ENCODE measurements around the gene SURF4.

The SURF4 gene

DNA sequence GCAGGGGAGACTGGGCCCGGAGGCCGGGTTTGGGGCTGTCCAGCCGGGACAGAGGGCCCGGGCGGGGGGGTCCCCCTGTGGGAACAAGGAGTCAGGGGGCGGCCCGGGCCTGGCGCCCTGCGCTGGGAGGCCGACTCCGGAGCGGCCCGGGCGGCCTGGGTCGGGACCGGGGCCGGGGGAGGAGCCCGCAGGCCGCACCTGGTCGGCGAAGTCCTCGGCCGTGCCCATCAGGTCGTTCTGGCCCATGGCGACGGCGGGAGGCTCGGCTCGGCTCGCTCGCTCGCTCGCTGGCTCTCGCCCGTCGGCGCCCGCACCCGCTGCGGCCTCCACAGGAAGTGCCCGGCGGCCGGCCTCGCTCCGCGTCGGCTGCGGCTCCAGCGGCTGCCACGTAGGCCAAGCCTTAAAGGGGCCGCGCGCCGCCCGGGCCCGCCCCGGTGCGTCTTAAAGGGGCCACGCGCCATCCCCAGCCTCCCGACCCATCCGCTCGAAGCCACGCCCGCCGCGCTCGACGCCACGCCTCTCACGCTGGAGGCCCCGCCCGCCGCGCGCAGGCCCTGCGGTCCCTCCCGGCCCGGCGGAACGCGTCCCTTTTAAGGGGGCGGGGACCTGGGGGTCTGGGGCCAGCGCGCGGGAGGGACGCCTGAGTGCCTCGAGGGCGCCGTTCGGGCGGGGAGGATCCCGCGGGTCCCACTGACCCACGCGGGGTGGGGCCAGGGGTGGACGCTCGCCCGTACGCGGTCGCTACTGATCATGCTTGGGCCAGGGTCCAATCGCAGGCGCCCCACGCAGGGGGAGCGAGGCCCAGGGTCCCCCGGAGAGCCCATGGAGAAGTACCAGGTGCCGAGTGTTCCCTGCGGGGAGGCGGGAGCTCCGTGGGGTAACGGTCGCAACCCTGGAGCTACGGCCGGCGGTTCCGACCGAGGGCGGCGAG, at the start of gene SURF4, which contains the start of gene STKLD1:
SURF4 (minus strand) TSS at position 337 of the 931 bp plus-strand sequence; CDS start at position 246, 91 bp downstream.
STKLD1 (plus strand) TSS at position 643 of the 931 bp plus-strand sequence; CDS start at position 751, 108 bp downstream.
- DNase-seq, result peak; percentile 62

DNA sequence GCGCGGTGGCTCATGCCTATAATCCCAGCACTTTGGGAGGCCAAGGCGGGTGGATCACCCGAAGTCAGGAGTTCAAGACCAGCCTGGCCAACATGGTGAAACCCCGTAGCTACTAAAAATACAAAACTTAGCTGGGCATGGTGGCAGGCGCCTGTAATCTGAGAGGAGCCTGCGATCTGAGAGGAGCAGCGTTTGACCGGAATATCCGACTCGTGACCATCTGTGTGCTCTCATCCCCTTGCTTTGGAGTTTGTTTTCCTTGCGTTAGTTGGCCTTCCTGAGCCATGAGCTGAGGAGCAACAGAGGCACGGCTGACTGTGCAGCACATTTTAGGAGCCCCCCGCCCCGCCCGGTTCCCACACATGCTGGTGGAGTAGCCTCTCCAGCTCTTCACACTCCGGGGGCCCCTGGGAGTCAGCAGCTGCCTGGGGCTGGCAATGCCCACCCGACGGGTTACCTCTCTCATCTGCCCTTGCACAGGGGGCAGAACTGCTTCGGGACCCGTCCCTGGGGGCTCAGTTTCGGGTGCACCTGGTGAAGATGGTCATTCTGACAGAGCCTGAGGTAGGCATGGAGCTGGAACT, 49.3 kb upstream of the SURF4 start:
- DNase-seq, result no peak

DNA sequence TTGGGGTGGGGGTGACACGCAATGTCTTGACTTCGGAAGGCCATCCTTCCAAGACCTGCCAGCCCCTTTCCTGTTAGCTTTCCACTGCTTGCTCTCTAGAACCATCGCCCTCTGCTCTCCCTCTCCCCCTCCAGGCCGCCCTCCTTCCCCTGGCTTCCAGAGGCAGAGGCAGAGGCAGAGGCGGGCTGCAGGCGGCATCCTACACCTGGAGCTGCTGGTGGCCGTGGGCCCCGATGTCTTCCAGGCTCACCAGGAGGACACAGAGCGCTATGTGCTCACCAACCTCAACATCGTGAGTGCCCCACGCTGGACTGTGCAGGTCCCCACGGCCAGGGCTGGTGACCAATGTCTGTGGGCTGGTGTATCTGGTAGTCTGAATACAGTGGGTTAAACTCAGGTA, 48.3 kb upstream of the SURF4 start:
- no peak for DNase-seq

DNA sequence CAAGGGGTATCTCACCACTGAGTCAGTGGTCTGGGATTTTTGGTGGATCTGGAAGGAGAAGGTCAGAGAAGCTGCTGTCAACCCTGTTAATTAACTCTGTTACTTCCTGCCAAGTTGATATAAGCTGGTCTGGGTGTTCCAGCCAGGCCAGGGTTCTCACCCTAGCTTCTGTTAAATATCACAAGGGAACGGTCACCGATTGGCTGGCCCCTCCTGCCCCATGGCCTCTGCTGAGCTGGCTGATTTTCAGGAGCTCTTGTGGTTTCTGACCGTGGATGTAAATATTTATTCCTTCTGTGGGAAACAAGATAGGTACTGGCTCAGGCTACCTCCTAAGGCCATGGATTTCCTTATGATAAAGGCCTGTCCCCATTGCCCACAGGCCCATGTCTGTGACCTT, 47.4 kb upstream of the SURF4 start:
- no peak for DNase-seq

DNA sequence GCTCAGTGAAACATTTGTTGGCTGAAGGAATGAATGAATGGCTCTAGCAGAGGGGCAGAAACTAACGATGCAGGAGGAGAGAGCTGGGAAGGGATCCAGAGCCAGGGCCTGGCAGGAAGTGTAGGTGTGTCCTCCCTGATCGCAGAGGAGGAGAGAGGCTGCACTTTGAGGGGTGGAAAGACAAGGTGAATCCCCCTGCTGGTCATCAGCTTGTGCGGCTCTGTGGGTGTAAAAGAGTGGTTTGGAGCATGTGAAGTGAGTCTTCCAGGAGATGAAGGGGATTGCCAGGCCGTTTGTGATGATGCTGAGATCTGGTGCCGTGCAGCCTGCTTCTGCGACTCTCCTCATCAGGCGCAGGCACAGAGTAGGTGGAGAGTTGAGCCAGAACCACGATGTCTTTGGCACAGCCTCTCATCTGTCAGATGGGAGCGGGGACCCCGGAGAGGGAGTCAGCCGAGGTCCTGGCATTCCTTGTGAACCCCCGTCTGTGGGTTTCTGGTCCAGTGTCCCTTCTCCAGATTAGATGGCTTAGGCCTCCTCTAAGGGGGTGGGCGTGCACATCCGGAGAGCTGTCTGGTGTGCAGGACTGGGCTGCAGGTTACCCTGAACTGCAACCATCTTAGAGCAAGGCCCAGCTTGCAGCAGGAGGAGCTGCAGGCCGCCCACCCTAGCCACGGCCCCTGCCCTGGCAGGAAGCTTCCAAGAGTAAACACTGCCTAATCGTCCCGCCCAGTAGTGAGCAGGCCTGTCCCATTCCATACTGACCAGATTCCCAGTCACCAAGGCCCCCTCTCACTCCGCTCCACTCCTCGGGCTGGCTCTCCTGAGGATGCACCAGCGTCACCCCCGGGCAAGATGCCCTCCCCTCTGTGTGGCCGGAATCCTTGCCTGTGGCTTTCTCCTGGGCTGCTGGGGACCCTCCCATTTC, 46.0 kb upstream of the SURF4 start, which contains the start of gene ADAMTS13:
ADAMTS13 (plus strand) TSS at position 753 of the 928 bp plus-strand sequence; CDS start at position 830, 77 bp downstream.
- no peak for DNase-seq

DNA sequence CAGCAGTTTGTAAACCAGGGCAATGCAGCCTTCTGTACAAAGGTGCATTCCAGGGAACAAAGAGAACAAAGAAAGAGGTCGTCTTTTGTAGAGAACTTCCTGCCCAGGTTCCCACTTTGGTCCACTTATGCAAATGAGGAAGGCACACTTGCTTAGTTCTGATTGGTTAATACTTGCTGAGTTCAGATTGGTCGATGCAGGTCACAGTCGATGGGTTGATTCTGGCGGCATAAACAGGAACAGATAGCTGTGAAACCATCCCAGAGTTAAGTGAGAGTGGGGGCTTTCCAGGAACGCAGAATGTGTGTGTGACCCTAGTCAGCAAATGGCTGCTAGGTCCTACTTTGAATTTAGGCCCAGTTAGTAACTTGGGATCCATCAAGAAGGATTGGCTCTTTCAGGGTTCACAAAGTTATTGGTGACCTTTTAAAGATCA, 44.5 kb upstream of the SURF4 start:
- DNase-seq, result no peak

DNA sequence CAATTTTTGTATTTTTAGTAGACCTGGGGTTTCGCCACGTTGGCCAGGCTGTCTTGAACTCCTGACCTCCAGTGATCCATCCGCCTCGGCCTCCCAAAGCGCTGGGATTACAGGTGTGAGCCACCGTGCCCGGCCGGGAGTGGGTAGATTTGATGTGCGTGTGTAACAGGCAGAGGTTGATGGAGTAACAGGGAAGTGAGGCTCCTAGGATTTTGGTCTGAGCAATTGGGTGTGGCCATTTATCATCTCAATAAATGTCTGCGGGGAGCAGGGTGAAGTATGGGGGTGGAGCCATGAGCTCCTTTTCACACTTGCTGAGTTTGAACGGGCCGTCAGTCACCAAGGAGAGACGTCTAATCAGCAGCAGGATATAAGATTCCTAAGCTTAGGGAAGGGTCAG, 43.1 kb upstream of the SURF4 start:
- no peak for DNase-seq

DNA sequence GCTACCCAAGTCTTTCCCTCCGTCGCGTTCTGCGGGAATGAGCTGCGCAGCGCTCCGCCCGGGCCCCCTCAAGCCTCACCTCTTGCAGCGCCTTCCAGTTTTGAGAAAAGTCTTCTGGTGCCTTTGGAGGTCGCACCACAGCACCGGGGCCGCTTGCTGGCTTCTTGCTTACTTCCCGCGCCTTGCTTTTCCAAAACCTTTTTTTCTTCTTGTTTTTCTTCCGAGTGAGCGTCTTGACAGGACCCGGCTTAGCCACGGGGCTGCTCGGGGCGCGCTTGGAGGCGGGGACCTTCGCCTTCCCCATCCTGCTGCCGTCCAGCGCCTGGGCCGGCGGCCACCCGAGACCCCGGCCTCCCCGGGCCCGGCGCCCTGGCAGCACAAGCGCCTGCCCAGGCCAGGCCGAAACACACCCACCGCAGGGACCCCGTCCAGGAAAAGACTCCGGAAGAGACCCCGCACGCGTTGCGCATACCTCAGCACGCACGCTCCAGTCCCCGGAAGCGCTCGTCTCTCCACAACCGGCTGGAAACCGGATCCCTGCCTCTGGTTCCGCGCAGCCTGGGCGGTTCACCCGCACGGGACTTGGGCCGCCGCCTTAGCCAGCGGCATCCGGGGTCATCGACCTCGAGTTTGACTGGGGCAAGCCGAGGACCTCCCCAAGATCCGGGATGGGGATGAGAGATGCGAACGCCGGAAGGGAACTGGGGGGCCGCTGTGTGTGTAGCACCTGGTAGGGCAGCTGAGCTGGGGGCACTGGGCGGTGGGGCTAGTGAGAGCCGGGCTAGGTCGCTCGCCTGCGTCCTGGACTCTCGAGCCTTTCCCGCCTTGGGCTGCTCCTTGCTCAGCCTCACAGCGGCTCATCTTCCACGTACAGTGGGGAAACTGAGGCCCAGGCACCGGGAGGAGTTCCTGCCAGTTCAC, 41.9 kb upstream of the SURF4 start, which contains the start of gene REXO4:
REXO4 (minus strand) TSS at position 470 of the 921 bp plus-strand sequence; CDS start at position 304, 166 bp downstream.
- peak; percentile 78 for DNase-seq

DNA sequence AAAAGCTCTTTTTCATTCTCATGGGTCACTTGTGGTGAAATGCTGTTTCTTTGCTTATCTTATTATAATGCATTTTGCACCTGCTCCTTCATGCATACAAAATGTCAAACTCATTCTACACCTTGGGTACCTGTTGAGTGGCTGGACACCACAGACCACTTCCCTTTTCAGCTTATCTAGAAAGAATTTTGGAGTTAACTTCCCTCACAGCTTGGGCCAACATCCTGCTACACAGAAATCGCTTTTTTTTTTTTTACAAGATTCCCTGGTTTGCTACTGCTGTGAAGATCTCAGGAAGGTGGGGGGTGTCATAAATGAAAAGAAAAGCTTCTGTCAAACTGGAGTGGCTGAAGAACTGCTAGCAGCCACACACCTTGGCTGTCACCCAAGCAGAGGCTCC, 39.3 kb upstream of the SURF4 start:
- DNase-seq, result no peak

DNA sequence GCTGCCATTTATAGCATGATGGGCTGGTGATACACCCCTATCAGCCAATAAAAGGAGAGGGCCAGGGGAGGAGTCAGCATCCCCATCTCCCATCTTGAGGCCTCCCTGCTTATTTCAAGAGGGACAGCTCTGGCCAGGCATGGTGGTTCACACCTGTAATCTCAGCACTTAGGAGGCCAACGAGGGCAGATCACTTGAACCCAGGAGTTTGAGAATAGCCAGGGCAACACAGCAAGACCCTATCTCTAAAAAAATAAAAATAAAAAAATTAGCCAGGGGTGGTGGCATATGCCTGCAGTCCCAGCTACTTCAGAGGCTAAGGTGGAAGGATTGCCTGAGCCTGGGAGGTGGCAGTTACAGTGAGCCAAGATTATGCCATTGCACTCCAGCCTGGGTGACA, 32.2 kb upstream of the SURF4 start:
- DNase-seq, result no peak

DNA sequence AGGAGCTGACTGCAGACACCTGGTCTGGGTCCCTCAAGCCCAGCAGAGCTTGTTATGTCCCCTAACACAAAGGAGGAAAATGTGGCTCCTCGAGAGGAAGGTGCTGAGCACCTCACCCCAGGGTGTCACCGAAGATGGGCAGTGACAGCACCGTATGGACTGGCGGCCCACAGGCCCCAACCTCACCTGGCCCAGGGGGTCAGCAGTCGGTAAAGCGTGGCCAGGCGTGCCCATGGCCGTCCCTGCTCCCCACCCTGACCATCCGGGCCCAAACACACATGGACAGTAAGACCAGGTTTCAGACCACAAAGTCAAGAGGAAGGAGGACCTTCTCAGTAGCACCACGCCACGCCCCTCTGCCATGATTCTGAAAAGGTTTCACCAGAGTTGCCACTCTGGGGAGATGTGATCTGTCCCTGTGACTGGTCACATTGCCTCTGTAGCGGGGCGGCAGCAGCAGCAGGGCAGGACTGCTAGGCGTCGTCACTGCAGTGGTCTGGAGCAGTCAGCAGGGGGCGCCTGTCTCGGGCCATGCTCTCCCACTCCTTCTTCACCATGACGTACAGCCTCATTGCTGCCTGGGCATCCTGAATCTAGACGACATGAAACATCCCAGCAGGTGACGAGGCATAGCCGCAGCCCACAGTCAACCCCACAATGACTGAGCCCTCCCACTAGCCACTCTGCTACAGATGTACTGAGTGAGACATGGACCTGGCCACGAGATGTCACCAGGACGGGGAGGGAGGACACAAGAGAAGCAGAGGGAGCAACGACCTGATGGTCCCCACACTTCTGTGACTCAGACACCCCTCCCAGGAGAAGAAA, 30.8 kb upstream of the SURF4 start:
- DNase-seq, result no peak

DNA sequence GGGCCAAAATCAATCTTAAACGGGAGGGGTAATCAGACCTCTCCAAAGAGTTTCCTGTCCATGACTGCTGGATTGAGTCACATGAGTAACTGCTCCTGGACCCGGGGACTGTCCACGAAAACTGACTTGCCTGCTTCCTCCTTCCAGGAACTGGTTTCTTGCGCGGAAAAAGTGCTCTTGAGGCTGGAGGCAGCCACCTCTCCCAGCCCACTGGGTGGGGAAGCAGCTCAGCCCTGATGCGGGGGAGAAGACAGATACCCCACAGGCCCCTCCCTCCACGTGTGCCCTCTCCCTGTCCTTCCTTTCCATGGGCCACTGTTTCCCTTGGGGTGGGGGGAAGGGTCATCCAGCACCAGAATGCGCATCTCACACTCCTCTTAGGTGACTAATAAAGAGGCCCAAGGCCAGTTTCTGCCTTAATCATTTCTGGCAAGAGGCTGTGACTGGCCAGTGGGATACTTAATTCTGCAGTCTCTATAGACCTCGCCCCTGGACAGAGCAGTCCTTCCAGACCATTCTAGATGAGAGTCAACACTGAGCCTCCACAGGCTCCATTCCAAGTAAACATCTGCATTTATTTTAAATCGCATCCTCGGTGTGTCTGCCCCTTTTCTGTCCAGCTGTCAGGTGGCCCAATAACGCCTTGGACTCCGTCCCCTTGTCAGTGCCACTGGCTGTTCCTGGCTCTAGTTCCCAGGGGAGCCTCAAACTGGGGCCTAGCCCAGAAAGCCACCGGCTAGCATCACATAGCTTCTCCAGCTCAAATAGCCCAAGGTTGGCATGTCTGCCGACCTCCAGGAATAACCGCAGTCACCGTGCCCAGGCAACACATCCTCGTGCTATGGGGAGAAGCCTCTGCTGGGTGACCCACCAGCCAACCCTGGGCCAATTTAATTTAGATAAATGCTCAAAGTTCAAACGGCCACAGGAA, 29.9 kb upstream of the SURF4 start:
- no peak for DNase-seq

DNA sequence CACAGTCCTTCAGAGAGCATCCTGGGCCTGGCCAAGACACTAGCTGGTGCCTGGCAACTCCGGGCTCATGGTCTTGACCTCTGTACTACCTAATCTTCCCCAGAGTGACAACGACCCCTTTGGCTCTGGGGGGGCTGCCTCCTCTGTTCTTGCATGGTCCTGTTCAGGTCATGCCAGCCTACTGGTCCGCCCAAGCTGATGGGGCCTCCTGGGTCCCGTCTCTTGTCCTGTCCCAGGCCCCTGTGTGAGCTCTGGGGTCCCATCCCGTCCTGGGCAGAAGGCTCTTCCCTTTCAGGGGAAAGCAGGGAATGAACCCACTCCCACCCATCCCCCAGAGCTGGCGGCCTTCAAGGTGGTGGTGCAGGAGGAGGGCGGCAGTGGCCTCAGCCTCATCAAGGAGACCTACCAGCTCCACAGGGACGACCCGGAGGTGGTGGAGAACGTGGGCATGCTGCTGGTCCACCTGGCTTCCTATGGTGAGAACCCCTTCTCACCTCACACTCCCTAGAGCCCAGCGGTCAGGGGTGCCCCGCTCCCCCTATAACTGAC, 28.7 kb upstream of the SURF4 start:
- no peak for DNase-seq

DNA sequence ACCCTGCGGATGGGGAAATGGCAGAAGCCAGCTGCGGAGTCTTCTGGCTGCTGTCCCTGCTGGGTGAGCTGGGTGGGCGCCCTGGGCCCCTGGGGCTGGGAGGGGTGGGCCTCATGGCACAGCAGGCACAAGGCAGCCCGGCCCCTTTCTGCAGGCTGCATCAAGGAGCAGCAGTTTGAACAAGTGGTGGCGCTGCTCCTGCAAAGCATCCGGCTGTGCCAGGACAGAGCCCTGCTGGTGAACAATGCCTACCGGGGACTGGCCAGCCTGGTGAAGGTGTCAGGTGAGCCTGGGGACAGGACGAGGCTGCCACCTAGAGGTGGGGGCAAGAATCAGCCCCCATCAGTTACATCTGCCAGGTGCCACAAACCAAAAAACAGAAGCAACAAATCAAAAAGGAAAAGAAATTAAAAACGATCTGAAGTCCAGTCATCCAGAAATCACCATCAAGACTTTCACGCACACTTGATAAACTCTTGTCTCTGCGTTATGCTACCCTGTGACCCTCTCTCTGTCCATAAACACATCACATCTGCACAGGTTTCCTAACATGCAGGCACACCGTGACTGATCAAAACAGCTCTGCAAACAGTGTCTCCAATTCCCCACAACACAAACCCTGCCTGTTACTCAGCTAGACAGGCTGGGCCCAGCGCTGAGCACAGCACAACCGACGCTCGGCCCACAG, 28.1 kb upstream of the SURF4 start:
- no peak for DNase-seq

DNA sequence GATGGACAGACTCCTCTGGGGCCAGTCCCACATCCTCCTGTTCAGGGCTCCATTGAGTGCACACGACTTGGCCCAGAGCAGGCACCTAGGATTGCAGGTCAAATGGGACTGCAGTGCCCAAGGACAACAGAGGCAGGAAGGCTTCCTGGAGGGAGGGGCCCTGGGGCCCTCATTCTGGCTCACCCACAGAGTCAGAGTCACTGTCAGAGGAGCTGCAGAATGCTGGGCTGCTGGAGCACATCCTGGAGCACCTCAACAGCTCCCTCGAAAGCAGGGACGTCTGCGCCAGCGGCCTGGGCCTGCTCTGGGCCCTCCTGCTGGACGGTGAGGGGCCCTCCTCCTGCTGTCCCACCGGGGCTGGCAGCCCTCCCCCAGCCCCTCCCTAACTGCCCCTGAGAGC, 26.8 kb upstream of the SURF4 start:
- no peak for DNase-seq

DNA sequence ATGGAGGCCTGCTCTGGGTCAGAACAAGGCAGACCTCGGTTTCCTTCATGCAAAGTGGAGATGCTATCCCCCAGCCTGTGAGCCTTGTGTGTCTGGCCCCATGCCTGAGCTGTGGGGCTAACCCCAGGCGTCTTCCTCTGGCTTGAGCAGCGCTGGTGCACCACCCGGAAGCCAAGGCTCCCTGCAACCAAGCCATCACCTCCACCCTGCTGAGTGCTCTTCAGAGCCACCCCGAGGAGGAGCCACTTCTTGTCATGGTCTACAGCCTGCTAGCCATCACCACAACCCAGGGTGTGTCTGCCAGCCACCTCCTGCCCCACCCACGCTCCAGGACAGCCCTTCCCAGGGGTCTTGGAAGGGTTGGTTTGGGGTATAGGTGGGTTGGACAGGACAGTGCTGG, 25.7 kb upstream of the SURF4 start:
- no peak for DNase-seq

DNA sequence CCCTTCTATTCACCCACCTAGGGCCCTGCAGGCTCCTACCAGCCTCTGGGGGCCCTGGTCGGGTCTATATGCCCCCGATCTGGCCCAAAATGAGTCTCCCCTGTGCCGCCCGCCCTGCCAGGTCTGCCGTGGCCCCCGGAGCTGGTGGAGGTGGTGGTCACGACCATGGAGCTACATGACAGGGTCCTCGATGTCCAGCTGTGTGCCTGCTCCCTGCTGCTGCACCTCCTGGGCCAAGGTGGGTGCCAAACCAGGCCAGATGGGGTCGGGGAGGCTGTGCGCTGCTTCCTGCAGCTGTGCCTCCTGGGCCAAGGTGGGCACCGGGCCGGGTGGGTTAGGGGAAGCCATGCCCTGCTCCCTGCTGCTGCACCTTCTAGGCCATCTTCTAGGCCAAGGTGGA, 24.4 kb upstream of the SURF4 start:
- no peak for DNase-seq

DNA sequence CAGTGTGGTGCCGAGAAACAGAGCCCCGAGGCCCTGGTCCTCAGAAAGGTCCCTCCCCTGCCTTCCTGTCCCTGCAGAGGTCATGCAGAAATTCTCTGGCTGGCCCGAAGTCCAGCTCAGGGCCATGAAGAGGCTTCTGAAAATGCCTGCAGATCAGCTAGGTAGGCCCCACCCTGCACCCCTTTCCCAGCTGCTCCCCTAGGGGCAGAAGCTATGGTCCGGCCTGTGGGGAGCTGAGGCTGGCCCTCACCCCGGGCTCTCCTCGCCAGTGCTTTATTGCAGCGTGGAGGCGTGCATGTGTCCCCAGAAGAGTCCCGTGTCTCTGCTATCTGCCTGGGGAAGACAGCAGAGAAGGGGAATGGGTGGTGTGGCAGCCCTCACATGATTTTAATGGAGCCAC, 22.0 kb upstream of the SURF4 start:
- no peak for DNase-seq

DNA sequence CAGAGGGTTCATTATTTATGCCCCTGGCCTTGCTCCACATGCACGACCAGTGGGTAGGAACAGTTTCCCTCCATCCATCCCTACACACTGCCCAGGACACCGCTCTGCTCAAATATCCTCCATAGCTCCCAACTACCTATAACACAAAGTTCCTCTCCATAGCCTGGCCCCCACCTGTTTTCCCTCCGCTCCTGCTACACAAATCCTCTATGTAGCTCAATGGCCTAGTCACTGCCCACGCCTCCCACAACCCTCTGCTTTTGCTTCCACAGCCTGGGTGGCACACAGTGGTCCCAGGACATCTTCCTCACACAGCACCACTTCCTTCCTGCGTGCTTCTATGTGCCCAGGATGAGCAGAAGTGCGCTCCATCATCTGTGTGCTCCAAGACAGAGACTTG, 21.5 kb upstream of the SURF4 start:
- DNase-seq, result no peak

All from NCI-H524 treated with DMSO at 0.1 percent for 48 hours (cell line).